HG02938 (cell line): ENCODE data around the gene CYP2W1.
A peak's percentile ranks its signal among the peaks of the same experiment; 100 is the strongest.
"Not testable (repeated sequence)": the region's sequence is repeated elsewhere in the genome, so short reads cannot be mapped to it uniquely, and the experiment has no call there.

Experiments used
- ATAC-seq: cut with Tn5 transposase; IDR thresholded peaks from one replicate; pipeline ENCODE4 v1.9.1; 2021; ENCODE audit warnings: mild to moderate bottlenecking, moderate library complexity; ENCODE audit not compliant: unreplicated experiment

CYP2W1 gene, protein sequence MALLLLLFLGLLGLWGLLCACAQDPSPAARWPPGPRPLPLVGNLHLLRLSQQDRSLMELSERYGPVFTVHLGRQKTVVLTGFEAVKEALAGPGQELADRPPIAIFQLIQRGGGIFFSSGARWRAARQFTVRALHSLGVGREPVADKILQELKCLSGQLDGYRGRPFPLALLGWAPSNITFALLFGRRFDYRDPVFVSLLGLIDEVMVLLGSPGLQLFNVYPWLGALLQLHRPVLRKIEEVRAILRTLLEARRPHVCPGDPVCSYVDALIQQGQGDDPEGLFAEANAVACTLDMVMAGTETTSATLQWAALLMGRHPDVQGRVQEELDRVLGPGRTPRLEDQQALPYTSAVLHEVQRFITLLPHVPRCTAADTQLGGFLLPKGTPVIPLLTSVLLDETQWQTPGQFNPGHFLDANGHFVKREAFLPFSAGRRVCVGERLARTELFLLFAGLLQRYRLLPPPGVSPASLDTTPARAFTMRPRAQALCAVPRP

DNA sequence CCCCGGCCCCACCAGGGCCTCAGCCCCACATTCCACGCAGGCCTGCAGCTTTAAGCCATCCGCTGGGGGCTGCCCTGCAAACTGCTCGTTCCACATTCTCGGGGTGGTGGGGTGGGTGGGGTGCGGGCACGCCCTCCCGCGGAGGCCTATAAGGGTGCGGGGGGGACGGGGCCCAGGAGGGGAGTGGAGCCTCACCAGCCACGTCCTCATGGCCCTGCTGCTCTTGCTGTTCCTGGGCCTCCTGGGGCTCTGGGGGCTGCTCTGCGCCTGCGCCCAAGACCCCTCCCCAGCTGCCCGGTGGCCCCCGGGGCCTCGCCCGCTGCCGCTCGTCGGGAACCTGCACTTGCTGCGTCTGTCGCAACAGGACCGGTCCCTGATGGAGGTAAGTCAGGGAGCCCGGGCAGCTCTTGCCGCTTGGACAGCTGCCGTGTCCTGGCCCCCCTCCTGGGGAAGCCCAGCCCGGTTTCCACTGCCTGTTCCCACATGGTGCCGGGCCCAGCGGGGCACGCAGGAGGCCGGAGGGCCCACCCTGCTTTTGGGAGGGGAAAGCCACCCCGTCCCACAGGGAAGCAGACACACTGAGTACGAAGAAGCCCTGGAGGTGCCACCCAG is at the start of gene CYP2W1:
TSS of gene CYP2W1 (plus strand) at position 178 of the 612 bp plus-strand sequence. CDS start at position 209, 31 bp downstream.
- no peak for ATAC-seq

DNA sequence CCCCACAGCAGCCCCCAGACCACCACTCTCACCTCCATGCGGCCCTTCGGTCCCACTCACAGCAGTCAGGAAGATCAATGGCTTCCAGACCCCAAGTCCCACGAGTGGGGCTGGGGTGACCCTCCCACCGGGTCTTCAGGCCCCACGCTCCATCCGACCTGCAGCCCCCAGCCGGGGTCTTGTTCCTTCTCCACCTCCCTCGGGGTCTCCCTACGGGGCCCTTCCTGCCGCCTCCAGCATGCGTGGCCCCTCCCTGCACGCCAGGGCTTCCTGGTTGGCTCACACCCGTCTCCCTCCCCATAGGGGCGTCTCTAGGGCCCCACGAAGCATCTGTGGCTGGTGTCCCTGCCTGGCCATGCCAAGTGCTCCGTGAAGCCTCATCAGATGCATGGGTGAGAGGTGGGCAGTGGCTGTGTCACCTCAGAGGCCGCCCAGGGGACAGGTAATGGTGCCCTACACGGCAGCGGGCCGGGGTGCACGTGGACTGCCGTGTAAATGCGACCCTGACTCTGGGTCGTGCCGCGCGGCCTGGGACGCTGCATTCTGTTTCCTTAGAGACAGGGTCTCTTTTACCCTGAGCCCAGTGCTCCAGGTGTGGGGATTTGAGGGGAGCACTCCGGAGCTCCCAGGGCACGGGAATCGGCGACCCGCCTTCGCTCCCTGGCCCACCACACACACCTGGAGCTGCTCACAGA is 48.4 kb upstream of the CYP2W1 start:
- no peak for ATAC-seq

DNA sequence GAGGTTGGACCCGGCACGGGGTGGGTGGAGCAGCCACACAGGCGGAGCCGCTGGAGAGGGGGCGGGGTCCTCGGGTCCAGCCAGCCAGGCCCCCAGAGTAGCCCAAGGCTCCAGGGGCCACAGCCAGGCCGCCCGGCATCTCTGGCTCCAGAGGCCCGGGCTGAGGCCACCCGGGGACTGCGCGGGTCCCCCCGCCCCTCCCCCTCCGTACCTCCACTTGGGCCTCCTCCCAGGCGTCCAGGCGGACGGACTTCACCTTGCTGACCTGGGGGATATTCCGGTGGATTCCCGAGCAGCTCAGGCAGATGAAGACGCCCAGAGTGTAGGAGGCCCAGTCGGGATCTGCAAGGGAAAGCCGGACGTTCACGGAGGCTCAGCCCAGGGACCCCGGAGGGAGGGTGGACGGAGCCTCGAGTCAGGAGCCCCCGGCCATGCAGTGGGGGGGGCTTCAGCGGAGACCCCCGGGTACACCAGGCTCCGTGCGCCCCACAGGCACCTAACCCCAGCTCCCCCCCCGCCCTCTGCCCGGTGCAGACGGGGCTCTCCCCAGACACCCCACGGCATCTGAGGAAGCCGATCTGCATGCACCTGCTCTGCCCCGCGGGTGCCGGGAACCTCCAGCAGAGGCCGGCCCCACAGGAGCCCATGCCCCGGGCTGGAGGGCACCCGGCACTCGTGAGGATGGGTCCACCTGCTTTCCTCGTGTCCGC is 47.7 kb upstream of the CYP2W1 start:
- no peak for ATAC-seq

DNA sequence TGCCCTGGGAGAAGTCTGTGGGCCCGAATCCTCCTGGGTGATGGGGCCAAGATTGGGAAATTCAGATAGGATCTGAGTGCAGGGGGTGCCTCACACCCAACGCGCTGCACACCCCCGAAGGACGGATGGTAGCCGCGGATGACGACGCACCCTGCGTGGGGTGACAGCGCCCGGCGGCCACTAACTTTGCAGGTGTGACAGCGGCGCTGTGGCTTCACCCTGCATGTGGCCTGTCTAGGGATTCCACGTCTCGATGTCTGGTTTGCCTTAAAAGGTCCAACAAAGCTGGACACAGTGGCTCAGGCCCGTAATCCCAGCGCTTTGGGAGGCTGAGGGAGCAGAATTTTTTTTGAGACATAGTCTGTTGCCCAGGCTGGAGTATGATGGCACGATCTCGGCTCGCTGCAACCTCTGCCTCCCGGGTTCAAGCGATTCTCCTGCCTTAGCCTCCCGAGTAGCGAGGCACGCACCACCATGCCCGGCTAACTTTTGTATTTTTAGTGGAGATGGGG is 47.1 kb upstream of the CYP2W1 start:
- ATAC-seq: no peak

DNA sequence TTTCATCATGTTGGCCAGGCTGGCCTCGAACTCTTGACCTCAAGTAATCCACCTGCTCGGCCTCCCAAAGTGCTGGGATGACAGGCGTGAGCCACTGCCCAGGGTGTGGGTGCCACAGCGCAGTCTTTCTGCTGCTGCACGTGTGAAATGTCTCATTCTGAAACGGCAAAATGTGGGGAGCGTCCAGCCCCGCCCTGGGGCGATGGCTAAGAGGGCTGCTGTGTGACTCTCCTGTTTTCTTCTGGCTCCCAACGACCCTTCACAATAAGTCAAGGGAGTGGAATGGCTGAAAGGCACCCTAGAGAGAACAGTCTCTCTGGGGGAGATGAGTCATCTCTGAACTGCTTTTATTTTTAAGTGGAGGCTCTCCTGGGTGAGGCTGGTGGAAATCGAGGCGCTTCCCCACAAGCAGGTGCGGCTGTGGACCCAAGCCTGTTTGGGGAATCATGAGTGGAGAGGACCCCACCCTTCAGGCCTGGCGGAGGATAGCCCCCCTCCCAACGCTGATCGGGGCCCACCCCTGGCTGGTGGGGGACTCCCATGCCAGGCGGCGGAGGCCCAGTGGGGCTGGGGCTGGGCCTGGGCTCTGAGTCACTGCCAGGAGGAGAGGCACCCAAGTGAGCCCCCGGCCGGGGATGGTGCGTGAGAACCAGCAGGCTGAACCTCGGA is 46.5 kb upstream of the CYP2W1 start:
- peak; percentile 82 for ATAC-seq

DNA sequence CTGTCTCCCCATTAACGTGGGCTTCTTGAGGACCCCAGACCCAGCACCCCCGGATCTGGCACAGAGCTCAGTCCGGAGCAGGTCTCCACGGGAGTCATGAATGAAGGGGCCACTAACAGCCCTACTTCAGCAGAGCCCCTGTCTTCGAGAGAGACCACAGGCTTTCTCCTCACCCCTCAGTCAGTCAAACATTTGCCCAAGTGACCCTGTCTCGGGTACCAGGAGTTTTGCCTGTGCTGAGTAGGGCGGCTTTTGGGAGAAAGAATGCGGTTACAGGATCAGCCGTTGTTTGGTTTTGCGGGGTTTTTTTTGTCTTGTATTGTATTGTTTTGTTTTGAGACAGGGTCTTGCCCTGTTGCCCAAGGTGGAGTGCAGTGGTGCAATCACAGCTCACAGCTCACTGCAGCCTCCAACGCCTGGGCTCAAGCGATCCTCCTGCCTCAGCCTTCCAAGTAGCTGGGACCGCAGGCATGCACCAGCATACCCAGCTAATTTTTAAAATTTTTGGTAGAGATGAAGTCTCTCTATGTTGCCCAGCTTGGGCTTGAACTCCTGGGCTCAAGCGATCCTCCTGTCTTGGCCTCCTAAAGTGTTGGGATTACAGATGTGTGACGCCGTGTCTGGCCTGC is 45.0 kb upstream of the CYP2W1 start:
- no peak for ATAC-seq

DNA sequence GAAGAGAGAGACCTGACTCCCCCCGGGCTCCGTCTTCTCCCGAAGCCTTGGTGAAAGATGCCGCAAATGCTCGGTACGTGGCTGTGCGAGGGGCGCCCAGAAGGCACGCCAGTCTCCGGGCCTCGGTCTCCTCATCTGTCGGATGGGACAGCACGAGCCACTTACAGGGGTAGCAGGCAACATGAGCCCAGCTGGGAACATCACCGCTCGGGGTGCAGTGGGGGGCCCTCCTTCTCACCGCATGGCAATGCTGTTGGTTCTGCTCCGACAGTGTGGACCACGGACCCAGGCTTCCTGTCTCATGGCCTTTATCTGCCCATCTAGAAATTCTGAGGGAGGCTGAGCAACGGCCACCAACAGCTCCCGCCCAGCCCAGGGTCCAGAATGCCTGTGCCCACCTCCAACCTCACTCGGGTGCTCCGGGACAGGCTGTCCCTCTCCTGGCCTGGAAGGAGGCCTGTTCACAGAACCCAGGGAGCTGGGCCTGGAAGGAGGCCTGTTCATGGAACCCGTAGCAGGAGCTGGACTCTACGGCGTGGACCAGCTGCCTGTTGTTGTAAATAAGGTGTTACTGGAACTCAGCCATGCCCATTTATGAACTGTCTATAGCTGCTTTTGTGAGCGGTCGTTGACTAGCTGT is 44.3 kb upstream of the CYP2W1 start:
- no peak for ATAC-seq

DNA sequence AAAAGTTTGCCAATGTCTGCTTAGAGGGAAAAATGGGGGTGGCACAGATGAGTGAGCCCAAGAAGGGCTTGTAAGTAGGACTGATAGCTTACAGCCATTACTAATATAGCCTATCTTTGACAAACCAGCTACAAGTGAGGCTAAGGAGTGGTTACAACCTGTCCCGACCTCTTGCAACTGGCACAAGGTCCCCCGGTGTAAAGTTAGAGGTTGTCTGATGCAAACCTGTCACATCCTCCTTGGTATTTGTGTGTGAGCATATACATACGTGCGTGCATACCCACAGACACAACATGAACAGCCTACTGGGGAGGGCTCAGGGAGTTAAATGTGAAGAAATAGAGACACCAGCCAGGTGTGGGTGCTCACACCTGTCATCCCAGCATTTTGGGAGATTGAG is 43.1 kb upstream of the CYP2W1 start:
- no peak for ATAC-seq

DNA sequence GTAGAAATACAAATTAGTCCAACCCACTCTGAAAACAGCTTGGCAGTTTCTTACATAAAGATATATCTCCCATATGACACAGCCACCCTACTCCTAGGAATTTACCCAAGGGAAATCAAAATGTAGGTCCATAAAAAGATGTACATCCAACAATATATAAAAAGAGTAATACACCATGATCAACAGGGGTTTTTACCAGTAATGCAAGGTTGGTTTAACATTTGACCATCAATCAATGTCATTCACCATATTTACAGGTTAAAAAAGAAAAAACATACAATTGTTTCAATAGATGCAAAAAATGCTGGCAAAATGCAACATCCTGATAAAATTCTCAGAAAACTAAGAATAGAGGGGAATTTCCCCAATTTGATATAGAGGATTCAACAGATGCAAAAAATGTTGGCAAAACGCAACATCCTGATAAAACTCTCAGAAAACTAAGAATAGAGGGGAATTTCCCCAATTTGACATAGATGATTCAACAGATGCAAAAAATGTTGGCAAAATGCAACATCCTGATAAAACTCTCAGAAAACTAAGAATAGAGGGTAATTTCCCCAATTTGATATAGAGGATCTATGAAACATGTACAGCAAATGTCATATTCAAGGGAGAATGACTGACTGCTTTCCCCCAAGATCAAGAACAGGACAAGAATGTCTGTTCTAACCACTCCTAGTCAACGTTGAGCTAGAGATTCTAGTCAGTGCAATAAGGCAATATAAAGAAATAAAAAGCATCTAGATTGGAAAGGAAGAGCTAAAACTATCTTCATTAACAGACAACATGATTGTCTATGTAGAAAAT is 42.2 kb upstream of the CYP2W1 start:
- no peak for ATAC-seq

DNA sequence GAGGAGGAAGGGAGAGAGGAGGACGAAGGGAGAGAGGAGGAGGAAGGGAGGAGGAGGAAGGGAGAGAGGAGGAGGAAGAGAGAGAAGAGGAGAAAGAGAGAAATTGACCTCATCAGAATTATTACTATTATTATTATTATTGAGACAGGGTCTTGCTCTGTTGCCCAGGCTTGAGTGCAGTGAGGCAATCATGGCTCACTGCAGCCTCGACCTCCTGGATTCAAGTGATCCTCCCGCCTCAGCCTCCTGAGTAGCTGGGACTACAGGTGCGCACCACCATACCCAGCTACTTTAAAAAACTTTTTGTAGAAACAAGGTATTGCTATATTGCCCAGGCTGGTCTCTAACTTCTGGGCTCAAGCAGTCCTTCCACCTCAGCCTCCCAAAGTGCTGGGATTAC is 39.2 kb upstream of the CYP2W1 start:
- ATAC-seq: not testable (repeated sequence)

DNA sequence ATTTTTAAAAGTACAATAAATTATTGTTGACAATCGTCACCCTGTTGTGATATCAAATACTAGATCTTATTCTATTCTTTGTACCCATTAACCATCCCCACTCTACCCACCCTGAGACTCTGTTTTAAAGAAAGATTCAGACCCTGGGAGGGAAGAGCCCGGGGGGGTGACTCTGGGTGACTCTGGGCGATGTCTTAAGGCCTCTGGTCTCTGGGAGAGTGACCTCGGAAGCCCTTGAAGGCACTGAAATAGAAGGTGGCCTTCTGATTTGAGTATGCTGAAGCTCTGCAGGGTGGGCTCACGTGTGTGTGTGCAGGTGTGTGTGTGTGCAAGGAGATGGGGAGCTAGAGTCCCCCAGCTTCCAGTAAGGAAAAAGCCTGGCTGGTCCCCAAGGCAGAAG is 38.2 kb upstream of the CYP2W1 start:
- no peak for ATAC-seq

DNA sequence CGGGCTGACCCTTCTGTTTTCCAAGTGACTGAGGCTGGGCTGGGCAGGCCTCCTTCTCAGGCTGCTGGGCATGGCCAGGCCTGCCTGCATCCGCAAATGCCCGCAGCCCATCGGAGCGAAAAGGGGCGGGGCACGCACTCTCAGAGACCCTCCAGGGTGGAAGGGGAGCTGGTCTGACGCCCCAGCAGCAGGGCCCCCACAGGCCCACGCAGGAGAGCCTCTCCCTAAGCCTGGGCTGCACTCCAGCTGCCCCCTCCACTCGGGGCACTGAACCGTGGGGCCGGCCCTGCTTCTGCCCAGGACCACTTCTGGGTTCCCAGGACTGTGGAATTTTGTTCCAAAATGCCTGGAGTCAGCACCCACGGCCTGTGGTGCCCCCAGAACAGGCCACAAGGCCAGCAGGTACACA is 37.8 kb upstream of the CYP2W1 start:
- ATAC-seq: no peak

DNA sequence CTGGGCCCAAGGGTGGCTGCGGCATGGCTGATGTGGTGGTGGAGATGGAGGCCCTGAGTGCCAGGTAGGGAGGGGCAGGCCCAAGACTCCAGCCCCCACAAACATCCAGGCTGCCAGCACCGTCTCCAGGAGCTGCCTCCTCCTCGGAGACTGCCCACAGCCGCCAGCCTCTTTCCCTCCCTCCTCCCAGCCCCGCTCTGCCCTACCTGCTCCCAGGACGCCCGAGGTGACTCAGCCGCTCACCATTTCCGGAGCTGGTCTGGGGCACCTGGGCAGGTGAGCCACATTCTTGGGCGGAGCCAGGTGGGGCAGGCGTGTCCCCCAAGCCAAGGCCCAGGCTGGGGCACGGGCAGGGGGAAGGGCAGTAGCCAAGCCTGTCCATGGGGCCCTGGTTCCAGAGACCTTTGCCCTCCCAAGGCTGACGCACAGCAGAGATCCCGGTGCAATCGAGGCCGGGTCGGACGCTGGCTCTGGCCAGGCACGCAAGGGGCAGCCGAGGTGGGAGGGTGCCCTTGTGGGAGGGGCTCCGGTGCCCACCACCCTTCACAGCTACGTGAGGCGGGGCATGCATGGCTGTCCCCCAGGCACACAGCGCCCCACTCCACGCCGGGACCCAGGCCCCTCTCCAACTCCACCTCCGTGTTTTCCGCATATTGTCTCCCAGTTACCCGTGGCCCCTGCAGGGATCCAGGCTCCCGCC is 37.3 kb upstream of the CYP2W1 start:
- no peak for ATAC-seq

DNA sequence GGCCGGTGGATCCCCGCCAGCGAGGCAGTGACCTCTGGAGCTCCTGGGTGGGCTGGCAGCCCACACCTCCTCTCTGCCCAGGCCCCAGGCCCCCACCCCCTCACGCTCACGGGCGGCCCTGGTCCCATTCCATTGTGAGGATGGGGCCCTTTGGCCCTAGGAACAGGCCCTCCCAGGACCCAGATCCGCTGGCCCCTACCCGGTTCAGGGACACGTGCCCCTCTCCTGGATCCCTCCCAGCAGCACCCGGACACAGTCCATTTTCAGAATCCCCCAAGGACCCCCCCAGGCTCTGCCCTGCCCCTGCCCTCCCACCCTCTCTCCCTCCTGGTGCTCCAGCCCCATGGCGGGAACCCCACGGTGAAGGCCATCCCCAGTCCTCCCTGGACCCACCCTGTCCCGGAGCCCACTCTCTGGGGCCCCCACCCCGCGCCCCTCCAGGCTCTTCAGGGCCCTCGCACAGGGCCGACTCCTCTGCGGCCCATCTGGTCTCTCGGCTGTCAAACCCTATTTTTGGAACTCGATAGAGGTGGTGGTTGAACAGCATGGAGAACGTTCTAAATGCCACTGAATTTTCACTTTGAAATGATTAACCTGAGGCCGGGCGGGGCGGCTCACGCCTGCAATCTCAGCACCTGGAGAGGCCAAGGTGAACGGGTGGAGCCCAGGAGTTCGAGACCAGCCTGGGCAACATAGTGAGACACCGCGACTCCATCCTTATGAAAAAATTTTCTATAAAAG is 36.6 kb upstream of the CYP2W1 start:
- no peak for ATAC-seq

DNA sequence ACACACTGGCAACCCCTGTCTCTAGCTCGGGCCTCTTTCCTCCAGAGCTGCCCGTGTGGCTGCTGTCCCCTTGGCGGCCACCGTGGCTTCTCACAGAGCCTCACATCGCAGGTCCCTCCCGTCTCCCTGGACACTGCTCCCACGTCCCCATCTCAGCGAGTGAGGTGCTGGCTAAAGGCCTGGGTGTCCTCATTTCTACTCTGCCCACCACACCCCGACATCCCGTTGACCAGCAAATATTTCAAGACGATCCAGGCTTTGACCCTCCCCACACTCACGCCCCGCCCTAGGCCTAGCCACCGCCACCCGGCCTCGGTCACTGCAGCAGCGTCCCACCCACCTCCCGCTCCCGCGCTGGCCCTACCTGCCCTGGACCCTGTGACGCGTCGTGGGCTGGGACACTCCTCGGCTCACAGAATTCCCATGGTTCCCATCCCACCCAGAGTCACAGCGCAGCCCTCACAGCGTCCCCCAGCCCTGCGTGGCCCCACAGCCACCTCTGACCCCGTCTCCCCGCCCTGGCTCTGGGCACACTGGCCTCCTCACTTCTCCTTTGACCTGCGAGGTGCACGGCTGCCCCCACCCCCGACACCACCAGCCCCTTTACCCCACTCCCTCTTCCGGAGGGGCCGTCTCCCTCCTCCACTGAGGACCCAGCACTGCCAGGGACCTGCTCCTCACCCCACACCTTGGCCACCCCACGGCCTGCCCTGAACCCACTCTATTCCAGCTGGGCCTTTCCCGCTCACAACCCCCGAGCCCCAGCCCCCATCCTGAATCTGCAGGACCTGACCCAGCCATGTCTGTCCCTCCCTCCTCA is 35.4 kb upstream of the CYP2W1 start:
- no peak for ATAC-seq
